ENCODE results near the gene HEY2. TPM values are rescaled to one million over a fixed set of nuclear protein-coding genes. Genes with fewer than 3 reads are reported as not detected.

The HEY2 gene
- total and polyA plus RNA-seq, 2 donors (not counting 1 experiment from before 2014, with no cell fraction given), result 0.12 TPM; not detected in 1

- peak; percentile 24 for ATAC-seq (ENCODE audit: low read depth)
- no peaks in the 10 kb centered on the region for H3K9me3 Mint-ChIP-seq (ENCODE audit: insufficient read depth)
- ChIA-PET POLR2A (interaction anchor here (0.6 to 3.5 kb wide), 6 partner anchors 8 to 1476 kb away, joined by 4 to 59 read pairs (median 8); partner anchors contain the start of gene HINT3), CTCF (interaction anchor here (0.6 to 10.4 kb wide), 36 partner anchors 8 to 1475 kb away, joined by 3 to 130 read pairs (median 4); partner anchors contain the start of genes HDDC2, HINT3, RNF146 and TRMT11)
- TF ChIP-seq CTCF (IDR thresholded peaks at IDR 0.05), result peak; percentile 76
- no peak for TF ChIP-seq EZH2 (IDR thresholded peaks at IDR 0.05; ENCODE audit: borderline replicate concordance, insufficient read depth, low read depth, low read length, poor library complexity, severe bottlenecking)
- H4K20me1 ChIP-seq (ENCODE audit: control insufficient read depth, insufficient read depth, low read length, poor library complexity, severe bottlenecking), result peaks cover 6% of the 10 kb centered on the region
- peak overlapping the region; percentile 89 for H3K9ac ChIP-seq (ENCODE audit: low read length)
- WGBS (ENCODE audit: insufficient coverage), result under 1% methylated on average over 24 of the region's 28 CpGs
- H3K4me1 ChIP-seq (ENCODE audit: control insufficient read depth in 2 of 2, insufficient read depth in 2 of 2, low read length in 2 of 2), result peaks cover 20 to 30% of the 10 kb centered on the region in 2 donors
- DNase-seq, result peak; percentile 71
- H3K27me3 ChIP-seq (replicated peaks in 1 of 4; ENCODE audit: control extremely low read depth in 1 of 4, control insufficient read depth in 3 of 4, insufficient read depth in 4 of 4, low read length in 3 of 4), result no peaks in the 10 kb centered on the region
- peak overlapping the region; percentile 94 for H3K27ac Mint-ChIP-seq
- intact Hi-C loops (cut with micrococcal nuclease), result loop anchor here (1.0 to 10.0 kb wide), 5 partner anchors 11 to 1554 kb away; partner anchors contain the start of genes ECHDC1 and HEY2
- H3K36me3 ChIP-seq (replicated peaks in 1 of 2; ENCODE audit: control extremely low read depth in 1 of 2, control insufficient read depth in 1 of 2, extremely low read depth in 1 of 2, insufficient read depth in 2 of 2, low read length in 1 of 2), result no peaks in the 10 kb centered on the region
- H3K27ac ChIP-seq (ENCODE audit: low read length in 2 of 2), result peak overlapping the region; percentile 11 to 85
- H3K79me2 ChIP-seq (ENCODE audit: control insufficient read depth, insufficient read depth, low read length), result peaks cover 38% of the 10 kb centered on the region
- peaks cover 52% of the 10 kb centered on the region for H3K4me1 Mint-ChIP-seq
- peak overlapping the region; percentile 95 for H3K4me2 ChIP-seq (replicated peaks; ENCODE audit: low read depth, low read length, poor library complexity, severe bottlenecking)
- H3K4me3 Mint-ChIP-seq, result peak overlapping the region; percentile 91
- peaks cover 3% of the 10 kb centered on the region for H3K27me3 Mint-ChIP-seq
- H3K9me3 ChIP-seq (ENCODE audit: control extremely low read depth in 1 of 3, control insufficient read depth in 2 of 3, insufficient read depth in 1 of 3, low read length in 2 of 3), result no peaks in the 10 kb centered on the region
- peak overlapping the region; percentile 47 to 88 (median 78) for H3K4me3 ChIP-seq (ENCODE audit: control extremely low read depth in 1 of 5, extremely low read depth in 1 of 5, insufficient read depth in 1 of 5, low read depth in 2 of 5, low read length in 4 of 5)
- peak overlapping the region; percentile 90 for H2AFZ ChIP-seq (ENCODE audit: insufficient read depth, low read depth, low read length, poor library complexity, severe bottlenecking)
These were observed 41.9 kb downstream of the HEY2 start for GRCh38 chr6:125791151-125791819.

- H3K36me3 ChIP-seq (replicated peaks in 1 of 2; ENCODE audit: control extremely low read depth in 1 of 2, control insufficient read depth in 1 of 2, extremely low read depth in 1 of 2, insufficient read depth in 2 of 2, low read length in 1 of 2), result no peaks in the 10 kb centered on the region
- no peak overlapping the region for H3K27ac ChIP-seq (ENCODE audit: low read length in 2 of 2)
- ATAC-seq (ENCODE audit: low read depth) (no peak), DNase-seq (no peak)
- H3K9ac ChIP-seq (ENCODE audit: low read length), result peak overlapping the region; percentile 89
- Mint-ChIP-seq H3K27me3 (peaks cover 3% of the 10 kb centered on the region), H3K4me1 (peaks cover 52% of the 10 kb centered on the region), H3K27ac (peak overlapping the region; percentile 94), H3K4me3 (peak overlapping the region; percentile 91), H3K9me3 (ENCODE audit: insufficient read depth) (no peaks in the 10 kb centered on the region)
- ChIA-PET POLR2A (interaction anchor here (3.1 to 3.5 kb wide), 2 partner anchors 11 to 166 kb away, joined by 22 to 59 read pairs; partner anchors contain the start of gene HINT3), CTCF (interaction anchor here (0.7 to 10.4 kb wide), 19 partner anchors 9 to 490 kb away, joined by 3 to 130 read pairs (median 5); partner anchors contain the start of genes HDDC2 and HINT3)
- no peaks in the 10 kb centered on the region for H3K9me3 ChIP-seq (ENCODE audit: control extremely low read depth in 1 of 3, control insufficient read depth in 2 of 3, insufficient read depth in 1 of 3, low read length in 2 of 3)
- TF ChIP-seq EZH2 (IDR thresholded peaks at IDR 0.05; ENCODE audit: borderline replicate concordance, insufficient read depth, low read depth, low read length, poor library complexity, severe bottlenecking) (no peak), CTCF (IDR thresholded peaks at IDR 0.05) (peak; percentile 44)
- H3K79me2 ChIP-seq (ENCODE audit: control insufficient read depth, insufficient read depth, low read length), result peaks cover 43% of the 10 kb centered on the region
- H3K4me1 ChIP-seq (ENCODE audit: control insufficient read depth in 2 of 2, insufficient read depth in 2 of 2, low read length in 2 of 2), result peaks cover 20 to 31% of the 10 kb centered on the region in 2 donors
- H3K4me3 ChIP-seq (ENCODE audit: control extremely low read depth in 1 of 5, extremely low read depth in 1 of 5, insufficient read depth in 1 of 5, low read depth in 2 of 5, low read length in 4 of 5), result peak overlapping the region in 4 of 5 experiments; percentile 77 to 88 (median 81)
- intact Hi-C loops (cut with micrococcal nuclease), result loop anchor here (1.0 to 10.0 kb wide), 5 partner anchors 11 to 1553 kb away; partner anchors contain the start of genes ECHDC1 and HEY2
- H2AFZ ChIP-seq (ENCODE audit: insufficient read depth, low read depth, low read length, poor library complexity, severe bottlenecking), result peak overlapping the region; percentile 90
- H3K4me2 ChIP-seq (replicated peaks; ENCODE audit: low read depth, low read length, poor library complexity, severe bottlenecking), result peak overlapping the region; percentile 95
- H3K27me3 ChIP-seq (replicated peaks in 1 of 4; ENCODE audit: control extremely low read depth in 1 of 4, control insufficient read depth in 3 of 4, insufficient read depth in 4 of 4, low read length in 3 of 4), result no peaks in the 10 kb centered on the region
- peaks cover 6% of the 10 kb centered on the region for H4K20me1 ChIP-seq (ENCODE audit: control insufficient read depth, insufficient read depth, low read length, poor library complexity, severe bottlenecking)
These were observed 42.4 kb downstream of the HEY2 start for GRCh38 chr6:125791820-125792165.
